ENCODE data around the gene HNRNPC.
"Not testable (repeated sequence)": the region's sequence is repeated elsewhere in the genome, so short reads cannot be mapped to it uniquely, and the experiment has no call there.

The HNRNPC gene

DNA sequence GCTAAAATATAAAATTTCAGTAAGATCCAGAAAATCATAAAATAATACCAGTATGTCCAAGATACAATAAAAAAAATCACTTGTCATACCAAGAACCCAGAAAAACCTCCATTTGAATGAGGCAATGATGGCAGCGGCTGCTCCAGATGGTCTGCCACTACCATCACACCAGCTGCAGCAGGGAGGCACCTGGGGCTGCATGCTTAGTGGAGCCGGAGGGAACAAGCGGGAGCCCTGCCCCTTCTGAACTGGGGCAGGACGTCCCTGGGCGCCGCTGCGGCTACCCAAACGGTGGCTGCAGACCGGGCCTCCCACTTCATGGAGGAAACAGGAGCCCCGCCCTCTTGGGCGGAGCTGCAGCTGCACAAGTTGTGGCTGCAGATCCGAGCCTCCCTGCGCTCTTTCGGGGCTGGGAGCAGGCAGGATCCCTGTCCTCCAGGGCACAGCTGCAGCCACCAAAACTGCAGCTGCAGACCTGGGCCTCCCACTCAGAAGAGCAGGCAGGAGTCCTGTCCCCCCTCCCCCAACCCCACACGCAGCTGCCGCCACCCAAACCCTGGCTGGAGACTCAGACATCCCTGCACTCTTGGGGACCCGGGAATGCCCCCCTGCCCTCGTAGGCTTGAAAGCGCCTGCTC is 77.3 kb downstream of the HNRNPC start:
- no peak overlapping the region; the same call in 1 of the 2 replicates for H3K4me3 ChIP-seq (ENCODE audit: low read length)
- TF ChIP-seq ZNF274 (IDR thresholded peaks at IDR 0.05; ENCODE audit: low read depth, low read length): no peak

DNA sequence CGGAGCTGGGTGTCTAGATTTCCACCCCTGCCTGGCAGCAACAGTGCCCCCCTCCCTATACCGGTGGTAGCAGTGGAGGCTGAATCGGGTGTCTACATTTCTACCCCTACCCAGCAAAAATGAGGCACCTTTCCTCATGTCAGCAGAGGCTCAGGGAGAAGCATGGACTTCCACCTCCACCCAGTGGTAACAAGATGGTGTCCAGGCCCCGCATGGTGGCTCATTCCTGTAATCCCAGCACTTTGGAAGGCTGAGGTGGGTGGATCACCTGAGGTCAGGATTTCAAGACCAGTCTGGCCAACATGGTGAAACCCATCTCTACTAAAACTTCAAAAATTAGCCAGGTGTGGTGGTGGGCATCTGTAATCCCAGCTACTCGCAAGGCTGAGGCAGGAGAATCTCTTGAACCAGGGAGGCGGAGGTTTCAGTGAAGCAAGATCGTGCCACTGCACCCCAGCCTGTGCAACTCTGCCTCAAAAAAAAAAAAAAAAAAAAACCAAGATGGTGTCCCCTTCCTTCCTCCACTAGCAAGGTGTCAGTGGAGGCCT is 77.9 kb downstream of the HNRNPC start:
- no peak for TF ChIP-seq ZNF274 (IDR thresholded peaks at IDR 0.05; ENCODE audit: low read depth, low read length)
- H3K4me3 ChIP-seq (ENCODE audit: low read length): no peak overlapping the region

DNA sequence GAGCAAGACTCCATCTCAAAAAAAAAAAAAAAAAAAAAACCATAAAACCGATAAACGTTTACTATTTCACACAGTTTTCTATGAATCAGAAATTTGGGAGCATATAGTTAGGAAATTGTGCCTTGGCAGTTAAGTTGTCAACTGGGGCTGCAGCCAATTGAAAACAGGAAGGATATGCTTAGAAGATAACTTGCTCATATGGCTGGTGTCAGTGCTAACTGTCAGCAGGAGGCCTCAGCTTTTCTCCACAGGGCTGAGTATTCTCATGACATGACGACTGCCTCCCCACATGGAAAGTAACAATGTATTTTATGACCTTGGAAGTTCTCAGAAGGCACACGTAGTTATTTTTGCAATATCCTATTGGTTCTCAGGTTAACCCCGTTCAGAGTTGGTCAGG is 83.8 kb downstream of the HNRNPC start:
- no peak overlapping the region for H3K4me3 ChIP-seq (ENCODE audit: low read length)
- no peak for TF ChIP-seq ZNF274 (IDR thresholded peaks at IDR 0.05; ENCODE audit: low read depth, low read length)

GRCh38 chr14:21184254-21184653 is 85.0 kb downstream of the HNRNPC start:
- no peak for TF ChIP-seq ZNF274 (IDR thresholded peaks at IDR 0.05; ENCODE audit: low read depth, low read length)
- H3K4me3 ChIP-seq (ENCODE audit: low read length): no peak overlapping the region

GRCh38 chr14:21182166-21182565 is 87.1 kb downstream of the HNRNPC start:
- TF ChIP-seq ZNF274 (IDR thresholded peaks at IDR 0.05; ENCODE audit: low read depth, low read length): no peak
- H3K4me3 ChIP-seq (ENCODE audit: low read length): no peak overlapping the region

- TF ChIP-seq ZNF274 (IDR thresholded peaks at IDR 0.05; ENCODE audit: low read depth, low read length): no peak
These were observed 98.1 kb downstream of the HNRNPC start for GRCh38 chr14:21171128-21171527.

GRCh38 chr14:21169573-21169972 is 99.7 kb downstream of the HNRNPC start:
- no peak overlapping the region for H3K4me3 ChIP-seq (ENCODE audit: low read length)
- TF ChIP-seq ZNF274 (IDR thresholded peaks at IDR 0.05; ENCODE audit: low read depth, low read length): no peak

More at GRCh38 chr14:21171128-21171527, 98.1 kb downstream of the HNRNPC start:
- no peak overlapping the region for H3K4me3 ChIP-seq (ENCODE audit: low read length)

GRCh38 chr14:21168055-21168454 is 101.2 kb downstream of the HNRNPC start:
- TF ChIP-seq ZNF274 (IDR thresholded peaks at IDR 0.05; ENCODE audit: low read depth, low read length): no peak
- no peak overlapping the region for H3K4me3 ChIP-seq (ENCODE audit: low read length)

GRCh38 chr14:21165670-21166069 is 103.6 kb downstream of the HNRNPC start:
- not testable (repeated sequence) for H3K4me3 ChIP-seq (ENCODE audit: low read length)

DNA sequence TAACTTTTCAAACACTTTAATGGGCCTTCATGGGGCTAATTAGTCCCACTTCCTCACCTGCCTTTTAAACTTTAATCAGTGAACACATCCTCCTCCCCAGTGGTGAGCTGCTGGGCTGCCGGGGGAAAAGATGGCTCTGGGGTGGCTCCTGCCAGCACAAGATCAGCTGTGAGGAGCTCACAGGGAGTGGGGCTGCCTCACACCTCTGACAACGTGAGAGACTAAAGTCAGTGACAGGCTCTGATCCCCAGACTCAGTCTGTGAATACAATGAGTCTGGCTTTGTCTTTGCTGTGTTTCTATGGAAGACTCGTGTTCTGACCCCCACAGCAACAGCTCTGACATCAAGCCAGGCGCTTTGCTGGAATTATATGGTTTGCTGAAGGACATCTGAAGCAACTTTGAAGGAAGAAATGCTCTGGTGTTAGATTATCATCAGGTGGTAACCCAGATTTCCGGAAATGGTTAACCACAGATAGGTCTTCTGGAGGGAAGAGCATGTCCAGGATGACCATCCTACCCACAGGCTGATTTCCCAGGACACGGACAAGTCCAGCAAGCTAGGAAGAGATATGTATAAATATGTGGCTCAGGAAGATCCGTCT is 104.1 kb downstream of the HNRNPC start:
- H3K4me3 ChIP-seq (ENCODE audit: low read length): not testable (repeated sequence)

GRCh38 chr14:21163871-21164291 is 105.4 kb downstream of the HNRNPC start:
- no peak for TF ChIP-seq ZNF274 (IDR thresholded peaks at IDR 0.05; ENCODE audit: low read depth, low read length)
- H3K4me3 ChIP-seq (ENCODE audit: low read length): no peak overlapping the region

- TF ChIP-seq ZNF274 (IDR thresholded peaks at IDR 0.05; ENCODE audit: low read depth, low read length): no peak
- H3K4me3 ChIP-seq (ENCODE audit: low read length): no peak overlapping the region
These were observed 107.2 kb downstream of the HNRNPC start for GRCh38 chr14:21162081-21162480.

DNA sequence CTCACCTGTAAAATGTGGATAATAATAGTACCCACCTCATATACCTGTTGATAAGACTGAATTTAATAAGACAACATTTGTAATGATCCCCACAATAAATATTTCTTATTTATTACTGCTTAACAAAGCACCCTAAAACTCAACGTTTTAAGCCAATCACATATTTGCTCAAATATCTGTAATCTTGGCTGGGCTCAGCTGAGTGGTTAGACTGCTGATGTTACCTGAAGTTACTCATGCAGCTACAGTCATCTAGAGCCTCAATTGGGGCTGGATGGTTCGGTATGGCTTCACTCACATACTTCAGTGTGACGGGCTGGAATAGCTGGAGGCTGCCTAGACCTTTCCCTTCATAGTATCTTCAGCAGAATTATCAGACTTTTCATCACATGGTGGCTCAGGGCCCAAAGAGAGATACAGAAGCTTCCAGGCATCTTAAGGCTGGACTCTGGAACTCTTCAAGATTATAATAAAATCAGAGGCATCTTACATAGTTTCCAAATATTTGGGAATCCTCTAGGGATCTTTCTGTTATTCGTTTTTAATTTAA is 109.1 kb downstream of the HNRNPC start:
- no peak overlapping the region for H3K4me3 ChIP-seq (ENCODE audit: low read length)
- no peak for TF ChIP-seq ZNF274 (IDR thresholded peaks at IDR 0.05; ENCODE audit: low read depth, low read length)

Measured in GM08714 (cell line).